GM21515 (cell line): ENCODE data around the gene DNAJC7.
"Not testable (repeated sequence)": the region's sequence is repeated elsewhere in the genome, so short reads cannot be mapped to it uniquely, and the experiment has no call there.

Experiments
- ATAC-seq: cut with Tn5 transposase; IDR thresholded peaks from one replicate; pipeline ENCODE4 v1.9.1; 2021; ENCODE audit not compliant: unreplicated experiment

The DNAJC7 gene

GRCh38 chr17:41957869-41958439, 59.3 kb downstream of the DNAJC7 start:
- no peak for ATAC-seq

- no peak for ATAC-seq
Observed at GRCh38 chr17:41957031-41957868, 60.0 kb downstream of the DNAJC7 start.

GRCh38 chr17:41956522-41956921, 60.7 kb downstream of the DNAJC7 start:
- no peak for ATAC-seq

GRCh38 chr17:41948762-41949460, 68.3 kb downstream of the DNAJC7 start:
- ATAC-seq, result no peak

GRCh38 chr17:41944943-41945342, 72.3 kb downstream of the DNAJC7 start:
- ATAC-seq, result no peak

- no peak for ATAC-seq
Observed at GRCh38 chr17:41943492-41943891, 73.7 kb downstream of the DNAJC7 start.

GRCh38 chr17:41942626-41943373, 74.4 kb downstream of the DNAJC7 start:
- no peak for ATAC-seq

GRCh38 chr17:41941168-41941567, 76.1 kb downstream of the DNAJC7 start:
- ATAC-seq, result no peak

GRCh38 chr17:41939693-41940090, 77.5 kb downstream of the DNAJC7 start:
- ATAC-seq, result no peak

GRCh38 chr17:41939044-41939692, 78.1 kb downstream of the DNAJC7 start:
- no peak for ATAC-seq

- ATAC-seq, result no peak
Observed at GRCh38 chr17:41937970-41938954, 79.0 kb downstream of the DNAJC7 start.

- ATAC-seq, result no peak
Observed at GRCh38 chr17:41935641-41936040, 81.6 kb downstream of the DNAJC7 start.

GRCh38 chr17:41932816-41933389, 84.3 kb downstream of the DNAJC7 start:
- ATAC-seq, result no peak

GRCh38 chr17:41931715-41932114, 85.5 kb downstream of the DNAJC7 start:
- ATAC-seq, result not testable (repeated sequence)

- not testable (repeated sequence) for ATAC-seq
Observed at GRCh38 chr17:41930833-41931156, 86.4 kb downstream of the DNAJC7 start.

- peak; percentile 92 for ATAC-seq
Observed at GRCh38 chr17:41930009-41930832, 87.0 kb downstream of the DNAJC7 start, which contains the start of gene ODAD4. Gene ODAD4, plus strand, starts transcription at chr17:41930617. Its CDS starts 107 bp downstream, at chr17:41930724.

- no peak for ATAC-seq
Observed at GRCh38 chr17:41928693-41929251, 88.5 kb downstream of the DNAJC7 start.
